Measurements from ENCODE around the gene TYR.
"Not testable (repeated sequence)": the region's sequence is repeated elsewhere in the genome, so short reads cannot be mapped to it uniquely, and the experiment has no call there.

The TYR gene

GRCh38 chr11:89177691-89178231 lies at the start of gene TYR:
Gene TYR (plus strand): TSS chr11:89177875. CDS start chr11:89177954, 79 bp downstream.
- no peak for DNase-seq

GRCh38 chr11:89136606-89137005 lies 41.1 kb upstream of the TYR start:
- no peak for DNase-seq

GRCh38 chr11:89147229-89147628 lies 30.4 kb upstream of the TYR start:
- DNase-seq: no peak

GRCh38 chr11:89159974-89160373 lies 17.7 kb upstream of the TYR start:
- no peak for DNase-seq

- no peak for DNase-seq
Observed at GRCh38 chr11:89161949-89162348, 15.7 kb upstream of the TYR start.

GRCh38 chr11:89163686-89164085 lies 14.0 kb upstream of the TYR start:
- DNase-seq: no peak

GRCh38 chr11:89168396-89168795 lies 9.3 kb upstream of the TYR start:
- DNase-seq: no peak

- DNase-seq: no peak
Observed at GRCh38 chr11:89175796-89176195, 1.9 kb upstream of the TYR start.

- DNase-seq: no peak
Observed at GRCh38 chr11:89176938-89177337, 737 bp upstream of the TYR start.

GRCh38 chr11:89181111-89181510 lies 3.4 kb downstream of the TYR start:
- DNase-seq: no peak

GRCh38 chr11:89182773-89183518 lies 5.3 kb downstream of the TYR start:
- DNase-seq: no peak

GRCh38 chr11:89184021-89184420 lies 6.3 kb downstream of the TYR start:
- DNase-seq: no peak

- no peak for DNase-seq
Observed at GRCh38 chr11:89189776-89190175, 12.1 kb downstream of the TYR start.

GRCh38 chr11:89201138-89201537 lies 23.5 kb downstream of the TYR start:
- no peak for DNase-seq

GRCh38 chr11:89203814-89204213 lies 26.1 kb downstream of the TYR start:
- no peak for DNase-seq

GRCh38 chr11:89205378-89205777 lies 27.7 kb downstream of the TYR start:
- no peak for DNase-seq

GRCh38 chr11:89220684-89221339 lies 43.1 kb downstream of the TYR start:
- DNase-seq: no peak

- DNase-seq: no peak
Observed at GRCh38 chr11:89235083-89235482, 57.4 kb downstream of the TYR start.

- no peak for DNase-seq
Observed at GRCh38 chr11:89235976-89236375, 58.3 kb downstream of the TYR start.

GRCh38 chr11:89247007-89247406 lies 69.3 kb downstream of the TYR start:
- DNase-seq: not testable (repeated sequence)

- DNase-seq: no peak
Observed at GRCh38 chr11:89249196-89249595, 71.5 kb downstream of the TYR start.

- not testable (repeated sequence) for DNase-seq
Observed at GRCh38 chr11:89261483-89261882, 83.8 kb downstream of the TYR start.

- no peak for DNase-seq
Observed at GRCh38 chr11:89267660-89268302, 90.1 kb downstream of the TYR start.
